K562 (cell line): ENCODE results near the gene CHIC1. TPM values are rescaled to one million over a fixed set of nuclear protein-coding genes. Genes with fewer than 3 reads are reported as not detected.

Source experiments
- ATAC-seq: fragments of 200-7000 bp; cut with Tn5 transposase; 3 replicates; pipeline ENCODE4 v1.9.1; 2020; ENCODE audit warnings: moderate library complexity
- BruUV-seq: library from RNA; stranded (reverse); fragments of 400-500 nt; replicated peaks from 2 replicates; lab custom pipeline; 2021; lab: Mats Ljungman, UMichigan
- CTCF ChIA-PET: fragments of 300-600 bp; formaldehyde crosslinking; extraction: SDS; loops from one replicate; lab custom pipeline; 2021; ENCODE audit warnings: low intra/inter-chr PET ratio; lab: Yijun Ruan, JAX
- POLR2A ChIA-PET: fragments of 300-600, 350-650 bp; sonication (Branson Sonifier 250); formaldehyde crosslinking; extraction: SDS; loops from one replicate; lab custom pipeline; 2021; ENCODE audit warnings: antibody characterized with exemption, inconsistent platforms; lab: Yijun Ruan, JAX
- DNase-seq, 4 experiments: peaks; one replicate each; pipeline versions ENCODE4 v3.0.0 to v3.0.0-alpha.2; 2011 to 2018; ENCODE audit warnings: low spot score in 3 of 4, mixed read lengths in 3 of 4; ENCODE audit errors: extremely low read depth in 1 of 4
- FAIRE-seq: peaks from 2 replicates; lab custom pipeline; 2011; peaks lifted over from hg19 to GRCh38; lab: Jason Lieb, UNC
- H2AFZ ChIP-seq: 2 replicates; pipeline ENCODE4 v1.6.0; 2011; ENCODE audit warnings: low read depth, low read length, control low read depth, inconsistent platforms
- H3K27ac ChIP-seq: fragments of 200-600 bp; 3 replicates; pipeline ENCODE4 v1.8.0; 2011; ENCODE audit warnings: low read depth, mild to moderate bottlenecking, control low read depth, inconsistent platforms, low read length, moderate library complexity, mixed read lengths; ENCODE audit errors: extremely low read depth
- H3K27me3 ChIP-seq, 2 experiments: fragments of 300-600 bp in 1 of 2; 2 replicates in 1 of 2; 3 replicates in 1 of 2; pipeline versions ENCODE4 v1.6.0 to v1.8.0; 2011; ENCODE audit warnings: inconsistent platforms in 2 of 2, low read length in 2 of 2, mild to moderate bottlenecking in 1 of 2, mixed read lengths in 1 of 2, moderate library complexity in 1 of 2; ENCODE audit not compliant: control insufficient read depth in 2 of 2, insufficient read depth in 2 of 2
- H3K36me3 ChIP-seq: fragments of 300-600 bp; 3 replicates; pipeline ENCODE4 v1.8.0; 2011; ENCODE audit warnings: mild to moderate bottlenecking, low read length, inconsistent platforms; ENCODE audit not compliant: control insufficient read depth, insufficient read depth
- H3K4me1 ChIP-seq, 2 experiments: fragments of 200-600 bp in 1 of 2; replicated peaks in 1 of 2; 2 replicates in 1 of 2; 3 replicates in 1 of 2; pipeline versions ENCODE4 v1.5.1 to v1.8.0; 2011; ENCODE audit warnings: inconsistent platforms in 2 of 2, low read length in 2 of 2, mild to moderate bottlenecking in 1 of 2, mixed read lengths in 1 of 2, moderate library complexity in 1 of 2; ENCODE audit not compliant: control insufficient read depth in 2 of 2, insufficient read depth in 2 of 2
- H3K4me2 ChIP-seq: 2 replicates; pipeline ENCODE4 v1.6.1; 2011; ENCODE audit warnings: low read length, control low read depth, inconsistent platforms, mixed read lengths; ENCODE audit not compliant: insufficient read depth
- H3K4me3 ChIP-seq: fragments of 200-600 bp; sonication (generic), shearing (Covaris generic); 2 replicates; pipeline ENCODE4 v1.5.1; 2016; ENCODE audit warnings: control low read depth, inconsistent platforms
- H3K79me2 ChIP-seq: fragments of 200-600 bp; 3 replicates; pipeline ENCODE4 v1.8.0; 2011; ENCODE audit warnings: low read length, inconsistent platforms; ENCODE audit not compliant: control insufficient read depth, insufficient read depth
- H3K9ac ChIP-seq, 2 experiments: 2 replicates each; pipeline versions ENCODE4 v1.6.0 to v1.6.1; 2011; ENCODE audit warnings: low read depth in 2 of 2, low read length in 2 of 2, control low read depth in 1 of 2, inconsistent platforms in 1 of 2, mild to moderate bottlenecking in 1 of 2, mixed read lengths in 1 of 2; ENCODE audit not compliant: insufficient read depth in 1 of 2
- H3K9me1 ChIP-seq: one replicate; pipeline ENCODE4 v1.6.0; 2011; ENCODE audit warnings: inconsistent platforms, mild to moderate bottlenecking, low read length, moderate library complexity; ENCODE audit not compliant: control insufficient read depth, insufficient read depth
- H3K9me3 ChIP-seq: replicated peaks from 2 replicates; pipeline ENCODE4 v1.5.1; 2011; ENCODE audit warnings: low read depth, low read length, inconsistent platforms; ENCODE audit not compliant: control insufficient read depth, insufficient read depth
- H4K20me1 ChIP-seq: replicated peaks from 2 replicates; pipeline ENCODE4 v1.6.1; 2011; ENCODE audit warnings: low read length, inconsistent platforms, mixed read lengths; ENCODE audit not compliant: control insufficient read depth, insufficient read depth
- JUN ChIP-seq, 2 experiments: sonication (generic) in 1 of 2; formaldehyde crosslinking in 1 of 2; IDR thresholded peaks; 2 replicates each; pipeline versions ENCODE4 v1.6.1 to v1.8.0; 2012 to 2022; ENCODE audit warnings: borderline replicate concordance in 2 of 2, mild to moderate bottlenecking in 2 of 2, improper control_type of control experiment in 1 of 2, low read depth in 1 of 2, low read length in 1 of 2, missing genetic modification reagents in 1 of 2
- RBM22 ChIP-seq: fragments of 200-400 bp; formaldehyde crosslinking; IDR thresholded peaks from 2 replicates; pipeline ENCODE4 v1.6.1; 2018; ENCODE audit warnings: low read length, low read depth; ENCODE audit not compliant: poor library complexity, severe bottlenecking
- RFX1 ChIP-seq: fragments of 450-650 bp; IDR thresholded peaks from 2 replicates; pipeline ENCODE4 v1.6.1; 2016; ENCODE audit warnings: mild to moderate bottlenecking, moderate library complexity
- SIN3B ChIP-seq: fragments of 450-650 bp; IDR thresholded peaks from 2 replicates; pipeline ENCODE4 v1.6.1; 2017; ENCODE audit warnings: low read depth, mild to moderate bottlenecking, moderate library complexity
- SP2 ChIP-seq: IDR thresholded peaks from 2 replicates; pipeline ENCODE4 v1.6.1; 2011; ENCODE audit warnings: mild to moderate bottlenecking, low read depth, low read length, moderate library complexity; ENCODE audit not compliant: poor library complexity, severe bottlenecking; ENCODE audit errors: extremely low read depth
- ZNF586 ChIP-seq: fragments of 450-650 bp; formaldehyde crosslinking; conservative IDR thresholded peaks from 2 replicates; pipeline ENCODE4 v1.4.0; 2020; ENCODE audit warnings: mild to moderate bottlenecking, moderate library complexity
- ZSCAN29 ChIP-seq: fragments of 450-650 bp; IDR thresholded peaks from 2 replicates; pipeline ENCODE4 v1.6.1; 2017
- WGBS: fragments of 100-300 bp; shearing (Covaris generic); methylation state at CpG from one replicate; pipeline ENCODE4 v1.1.6; 2016; ENCODE audit warnings: low coverage, mixed read lengths; ENCODE audit not compliant: insufficient coverage; ENCODE audit errors: missing lambda C conversion rate; 5-methylcytosine and 5-hydroxymethylcytosine counted together
- in situ Hi-C: fragments of 300-500 bp; cut with MboI; formaldehyde crosslinking; loops from 4 replicates; pipeline ENCODE4 v1.15.0; 2018; ENCODE audit warnings: inconsistent platforms, mixed read lengths
- intact Hi-C: fragments of 100-400 bp; cut with micrococcal nuclease; formaldehyde crosslinking; loops from 2 replicates; pipeline ENCODE4 v1.14.2; 2022
- polyA plus RNA-seq, 8 experiments: library from polyadenylated mRNA; depleted of rRNA in 4 of 8; stranded (reverse) in 5 of 8; unstranded in 3 of 8; fragments of >200 nt; fragmentation: Nextera tagmentation in 2 of 8; fragmentation: Illumina TruSeq in 1 of 8; extraction: Ambion mirVana in 2 of 8; extraction: Trizol in 1 of 8; gene quantifications; 2 replicates each; pipeline versions ENCODE4 v1.2.1 to v1.2.3, GENCODE V29; 2011 to 2014; ENCODE audit warnings: inconsistent platforms in 1 of 8, missing spikeins in 1 of 8
- total RNA-seq, 7 experiments: library from RNA; depleted of rRNA in 6 of 7; stranded (reverse); fragments of >200 nt in 6 of 7; fragmentation: Illumina TruSeq in 2 of 7; extraction: Trizol in 2 of 7; gene quantifications; 2 replicates each; pipeline versions ENCODE4 v1.2.1 to v1.2.3, GENCODE V29; 2011 to 2021; ENCODE audit warnings: low replicate concordance in 1 of 7
- TF ChIP-seq, protein P1 (sequence below): fragments of 200-800 bp; sonication (Bioruptor generic); IDR thresholded peaks from 2 replicates; pipeline ENCODE4 v1.6.1; 2017; ENCODE audit warnings: missing genetic modification characterization, missing compliant biosample characterization
- TF ChIP-seq, protein P2 (sequence below): fragments of 450-650 bp; IDR thresholded peaks from 2 replicates; pipeline ENCODE4 v1.6.1; 2016; ENCODE audit warnings: low read depth

The CHIC1 gene
- total and polyA plus RNA-seq, 9 of the 15 experiments (the other 6 are each of a cell fraction or from before 2014, with no cell fraction given) = 0.10 to 1.5 (median 1.1) TPM

DNA sequence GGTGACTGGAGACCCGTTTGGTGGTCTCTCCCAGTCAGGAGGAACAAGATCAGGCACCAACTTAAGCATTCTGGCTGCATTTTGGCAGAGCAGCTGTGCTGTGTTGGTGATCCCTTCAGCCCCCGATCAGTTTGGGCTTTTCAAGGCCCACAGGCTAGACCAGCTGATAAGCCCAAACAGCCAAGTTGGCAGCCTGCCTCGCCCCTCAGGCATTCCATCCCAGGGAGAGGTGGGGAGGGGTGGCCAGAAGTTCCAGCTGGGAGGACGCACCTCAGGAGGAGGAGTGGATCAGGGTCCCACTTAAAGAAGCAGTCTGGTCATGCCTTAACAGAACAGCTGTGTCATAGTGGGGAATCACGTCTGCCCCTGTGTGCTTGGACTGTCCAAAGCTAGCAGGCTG is 105.8 kb downstream of the CHIC1 start:
- no peak for DNase-seq
- intact Hi-C loops = no loop called here
- Histone ChIP-seq H4K20me1 (no peaks in the 10 kb centered on the region), H3K9ac (no peak overlapping the region), H3K9me1 (no peaks in the 10 kb centered on the region), H3K36me3 (no peaks in the 10 kb centered on the region), H3K27ac (no peak overlapping the region), H3K79me2 (no peaks in the 10 kb centered on the region), H3K27me3 (no peaks in the 10 kb centered on the region), H3K4me1 (no peaks in the 10 kb centered on the region), H3K4me3 (no peak overlapping the region), H3K4me2 (no peak overlapping the region), H2AFZ (no peak overlapping the region), H3K9me3 (no peaks in the 10 kb centered on the region)
- no peak for FAIRE-seq
- no peak for TF ChIP-seq ZSCAN29
- no peak for TF ChIP-seq RBM22
- TF ChIP-seq ZNF586 = no peak
- no peak for TF ChIP-seq SP2
- TF ChIP-seq, protein P1, sequence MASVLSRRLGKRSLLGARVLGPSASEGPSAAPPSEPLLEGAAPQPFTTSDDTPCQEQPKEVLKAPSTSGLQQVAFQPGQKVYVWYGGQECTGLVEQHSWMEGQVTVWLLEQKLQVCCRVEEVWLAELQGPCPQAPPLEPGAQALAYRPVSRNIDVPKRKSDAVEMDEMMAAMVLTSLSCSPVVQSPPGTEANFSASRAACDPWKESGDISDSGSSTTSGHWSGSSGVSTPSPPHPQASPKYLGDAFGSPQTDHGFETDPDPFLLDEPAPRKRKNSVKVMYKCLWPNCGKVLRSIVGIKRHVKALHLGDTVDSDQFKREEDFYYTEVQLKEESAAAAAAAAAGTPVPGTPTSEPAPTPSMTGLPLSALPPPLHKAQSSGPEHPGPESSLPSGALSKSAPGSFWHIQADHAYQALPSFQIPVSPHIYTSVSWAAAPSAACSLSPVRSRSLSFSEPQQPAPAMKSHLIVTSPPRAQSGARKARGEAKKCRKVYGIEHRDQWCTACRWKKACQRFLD = no peak
- TF ChIP-seq, protein P2, sequence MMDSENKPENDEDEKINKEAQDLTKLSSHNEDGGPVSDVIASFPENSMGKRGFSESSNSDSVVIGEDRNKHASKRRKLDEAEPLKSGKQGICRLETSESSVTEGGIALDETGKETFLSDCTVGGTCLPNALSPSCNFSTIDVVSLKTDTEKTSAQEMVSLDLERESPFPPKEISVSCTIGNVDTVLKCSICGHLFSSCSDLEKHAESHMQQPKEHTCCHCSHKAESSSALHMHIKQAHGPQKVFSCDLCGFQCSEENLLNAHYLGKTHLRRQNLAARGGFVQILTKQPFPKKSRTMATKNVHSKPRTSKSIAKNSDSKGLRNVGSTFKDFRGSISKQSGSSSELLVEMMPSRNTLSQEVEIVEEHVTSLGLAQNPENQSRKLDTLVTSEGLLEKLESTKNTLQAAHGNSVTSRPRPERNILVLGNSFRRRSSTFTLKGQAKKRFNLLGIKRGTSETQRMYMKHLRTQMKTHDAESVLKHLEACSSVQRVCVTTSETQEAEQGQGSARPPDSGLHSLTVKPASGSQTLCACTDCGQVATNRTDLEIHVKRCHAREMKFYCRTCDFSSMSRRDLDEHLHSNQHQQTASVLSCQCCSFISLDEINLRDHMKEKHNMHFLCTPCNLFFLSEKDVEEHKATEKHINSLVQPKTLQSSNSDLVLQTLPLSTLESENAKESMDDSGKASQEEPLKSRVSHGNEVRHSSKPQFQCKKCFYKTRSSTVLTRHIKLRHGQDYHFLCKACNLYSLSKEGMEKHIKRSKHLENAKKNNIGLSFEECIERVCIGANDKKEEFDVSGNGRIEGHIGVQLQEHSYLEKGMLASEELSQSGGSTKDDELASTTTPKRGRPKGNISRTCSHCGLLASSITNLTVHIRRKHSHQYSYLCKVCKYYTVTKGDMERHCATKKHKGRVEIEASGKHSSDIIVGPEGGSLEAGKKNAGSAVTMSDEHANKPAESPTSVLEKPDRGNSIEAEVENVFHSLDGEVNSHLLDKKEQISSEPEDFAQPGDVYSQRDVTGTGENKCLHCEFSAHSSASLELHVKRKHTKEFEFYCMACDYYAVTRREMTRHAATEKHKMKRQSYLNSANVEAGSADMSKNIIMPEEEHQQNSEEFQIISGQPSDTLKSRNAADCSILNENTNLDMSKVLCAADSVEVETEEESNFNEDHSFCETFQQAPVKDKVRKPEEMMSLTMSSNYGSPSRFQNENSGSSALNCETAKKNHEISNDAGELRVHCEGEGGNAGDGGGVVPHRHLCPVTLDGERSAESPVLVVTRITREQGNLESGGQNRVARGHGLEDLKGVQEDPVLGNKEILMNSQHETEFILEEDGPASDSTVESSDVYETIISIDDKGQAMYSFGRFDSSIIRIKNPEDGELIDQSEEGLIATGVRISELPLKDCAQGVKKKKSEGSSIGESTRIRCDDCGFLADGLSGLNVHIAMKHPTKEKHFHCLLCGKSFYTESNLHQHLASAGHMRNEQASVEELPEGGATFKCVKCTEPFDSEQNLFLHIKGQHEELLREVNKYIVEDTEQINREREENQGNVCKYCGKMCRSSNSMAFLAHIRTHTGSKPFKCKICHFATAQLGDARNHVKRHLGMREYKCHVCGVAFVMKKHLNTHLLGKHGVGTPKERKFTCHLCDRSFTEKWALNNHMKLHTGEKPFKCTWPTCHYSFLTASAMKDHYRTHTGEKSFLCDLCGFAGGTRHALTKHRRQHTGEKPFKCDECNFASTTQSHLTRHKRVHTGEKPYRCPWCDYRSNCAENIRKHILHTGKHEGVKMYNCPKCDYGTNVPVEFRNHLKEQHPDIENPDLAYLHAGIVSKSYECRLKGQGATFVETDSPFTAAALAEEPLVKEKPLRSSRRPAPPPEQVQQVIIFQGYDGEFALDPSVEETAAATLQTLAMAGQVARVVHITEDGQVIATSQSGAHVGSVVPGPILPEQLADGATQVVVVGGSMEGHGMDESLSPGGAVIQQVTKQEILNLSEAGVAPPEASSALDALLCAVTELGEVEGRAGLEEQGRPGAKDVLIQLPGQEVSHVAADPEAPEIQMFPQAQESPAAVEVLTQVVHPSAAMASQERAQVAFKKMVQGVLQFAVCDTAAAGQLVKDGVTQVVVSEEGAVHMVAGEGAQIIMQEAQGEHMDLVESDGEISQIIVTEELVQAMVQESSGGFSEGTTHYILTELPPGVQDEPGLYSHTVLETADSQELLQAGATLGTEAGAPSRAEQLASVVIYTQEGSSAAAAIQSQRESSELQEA = no peak
- no peak for TF ChIP-seq SIN3B
- TF ChIP-seq JUN (IDR thresholded peaks at IDR 0.05; ENCODE audit: borderline replicate concordance, low read depth, low read length) = no peak
- no peak for TF ChIP-seq JUN (CRISPR knock-in tag; IDR thresholded peaks at IDR 0.05; ENCODE audit: borderline replicate concordance)
- TF ChIP-seq RFX1 = no peak
- WGBS = 0% methylated on average over 4 of the region's 5 CpGs
- ChIA-PET CTCF (no interaction called here), POLR2A (no interaction called here)
- ATAC-seq = no peak
- in situ Hi-C loops = no loop called here
- no TSS peak for BruUV-seq
